Stimulated activated memory B cell treated with anti-CD40 and anti-IgM and Interleukin-4, amounts not matched to agents 10 μg/mL and 1 μg/mL and 100 μg/mL, for 72 hours (primary cell): ENCODE measurements around the gene SCUBE1.

Experiments used
- ATAC-seq: fragments of 150-1000 bp; cut with Tn5 transposase; 2 replicates; pipeline ENCODE4 v1.10.0; 2021
- H3K27ac Mint-ChIP-seq: one replicate; pipeline ENCODE4 v1.8.0; 2022; ENCODE audit warnings: mild to moderate bottlenecking, mixed read lengths
- H3K27me3 Mint-ChIP-seq: one replicate; pipeline ENCODE4 v1.8.0; 2022; ENCODE audit warnings: mixed read lengths
- H3K36me3 Mint-ChIP-seq: one replicate; pipeline ENCODE4 v1.8.0; 2022; ENCODE audit warnings: mixed read lengths
- H3K4me1 Mint-ChIP-seq: one replicate; pipeline ENCODE4 v1.8.0; 2022; ENCODE audit warnings: mixed read lengths
- H3K4me3 Mint-ChIP-seq: one replicate; pipeline ENCODE4 v1.8.0; 2022; ENCODE audit warnings: mild to moderate bottlenecking, moderate library complexity, mixed read lengths
- H3K9me3 Mint-ChIP-seq: one replicate; pipeline ENCODE4 v1.8.0; 2022; ENCODE audit warnings: mixed read lengths

Gene SCUBE1

GRCh38 chr22:43157874-43158546, 185.2 kb downstream of the SCUBE1 start:
- Mint-ChIP-seq H3K4me1 (peaks cover 35% of the 10 kb centered on the region), H3K9me3 (no peaks in the 10 kb centered on the region), H3K27ac (no peak overlapping the region), H3K27me3 (peaks cover 4% of the 10 kb centered on the region), H3K4me3 (no peak overlapping the region), H3K36me3 (peaks cover 5% of the 10 kb centered on the region)
- ATAC-seq: no peak

- Mint-ChIP-seq H3K27me3 (peaks cover 9% of the 10 kb centered on the region), H3K27ac (no peak overlapping the region), H3K4me1 (peaks cover 42% of the 10 kb centered on the region), H3K36me3 (no peaks in the 10 kb centered on the region), H3K4me3 (peak overlapping the region; percentile 41), H3K9me3 (no peaks in the 10 kb centered on the region)
- no peak for ATAC-seq
Measured at GRCh38 chr22:43156413-43156812, 186.8 kb downstream of the SCUBE1 start.

GRCh38 chr22:43155789-43156188, 187.4 kb downstream of the SCUBE1 start:
- ATAC-seq: peak; percentile 9
- H3K9me3 Mint-ChIP-seq: no peaks in the 10 kb centered on the region
- H3K4me3 Mint-ChIP-seq: peak overlapping the region; percentile 41
- H3K27ac Mint-ChIP-seq: no peak overlapping the region
- peaks cover 48% of the 10 kb centered on the region for H3K4me1 Mint-ChIP-seq
- H3K27me3 Mint-ChIP-seq: peaks cover 9% of the 10 kb centered on the region
- H3K36me3 Mint-ChIP-seq: no peaks in the 10 kb centered on the region

- Mint-ChIP-seq H3K9me3 (no peaks in the 10 kb centered on the region), H3K27ac (peak overlapping the region; percentile 46), H3K4me1 (peaks cover 53% of the 10 kb centered on the region), H3K36me3 (no peaks in the 10 kb centered on the region), H3K27me3 (peaks cover 9% of the 10 kb centered on the region), H3K4me3 (no peak overlapping the region)
- ATAC-seq: no peak
Measured at GRCh38 chr22:43154887-43155536, 188.2 kb downstream of the SCUBE1 start.

GRCh38 chr22:43153899-43154298, 189.3 kb downstream of the SCUBE1 start:
- Mint-ChIP-seq H3K27ac (no peak overlapping the region), H3K27me3 (peaks cover 9% of the 10 kb centered on the region), H3K36me3 (no peaks in the 10 kb centered on the region), H3K4me3 (peak overlapping the region; percentile 43), H3K9me3 (no peaks in the 10 kb centered on the region), H3K4me1 (peaks cover 55% of the 10 kb centered on the region)
- peak; percentile 25 for ATAC-seq

- H3K27ac Mint-ChIP-seq: peak overlapping the region; percentile 29
- peaks cover 68% of the 10 kb centered on the region for H3K4me1 Mint-ChIP-seq
- no peaks in the 10 kb centered on the region for H3K36me3 Mint-ChIP-seq
- H3K4me3 Mint-ChIP-seq: peak overlapping the region; percentile 77
- H3K27me3 Mint-ChIP-seq: peaks cover 9% of the 10 kb centered on the region
- no peaks in the 10 kb centered on the region for H3K9me3 Mint-ChIP-seq
- peak; percentile 69 for ATAC-seq
Measured at GRCh38 chr22:43152357-43153071, 190.7 kb downstream of the SCUBE1 start.

- Mint-ChIP-seq H3K27me3 (peaks cover 9% of the 10 kb centered on the region), H3K27ac (peak overlapping the region; percentile 29)
Measured at GRCh38 chr22:43152003-43152356, 191.2 kb downstream of the SCUBE1 start.

GRCh38 chr22:43151251-43152002, 191.7 kb downstream of the SCUBE1 start, which contains the start of gene TSPO:
Gene TSPO, plus strand, starts transcription at chr22:43151559. Its CDS starts 7,680 bp downstream, at chr22:43159239.
- H3K4me1 Mint-ChIP-seq: peaks cover 78% of the 10 kb centered on the region
- peak; percentile 70 for ATAC-seq
- H3K36me3 Mint-ChIP-seq: no peaks in the 10 kb centered on the region
- H3K4me3 Mint-ChIP-seq: peak within 1 kb of the TSS; percentile 80
- no peaks in the 10 kb centered on the region for H3K9me3 Mint-ChIP-seq
- H3K27me3 Mint-ChIP-seq: peaks cover 9% of the 10 kb centered on the region
- peak within 1 kb of the TSS; percentile 29 for H3K27ac Mint-ChIP-seq

More at GRCh38 chr22:43152003-43152356, 191.2 kb downstream of the SCUBE1 start:
- H3K4me1 Mint-ChIP-seq: peaks cover 74% of the 10 kb centered on the region
- no peaks in the 10 kb centered on the region for H3K36me3 Mint-ChIP-seq
- H3K9me3 Mint-ChIP-seq: no peaks in the 10 kb centered on the region
- peak overlapping the region; percentile 77 for H3K4me3 Mint-ChIP-seq
- ATAC-seq: peak; percentile 10

- H3K27ac Mint-ChIP-seq: peak overlapping the region; percentile 29
- H3K36me3 Mint-ChIP-seq: no peaks in the 10 kb centered on the region
- H3K9me3 Mint-ChIP-seq: no peaks in the 10 kb centered on the region
- ATAC-seq: no peak
- H3K27me3 Mint-ChIP-seq: peaks cover 9% of the 10 kb centered on the region
- peaks cover 78% of the 10 kb centered on the region for H3K4me1 Mint-ChIP-seq
- peak overlapping the region; percentile 80 for H3K4me3 Mint-ChIP-seq
Measured at GRCh38 chr22:43150731-43151206, 192.4 kb downstream of the SCUBE1 start.

- H3K4me3 Mint-ChIP-seq: no peak overlapping the region
- H3K36me3 Mint-ChIP-seq: no peaks in the 10 kb centered on the region
Measured at GRCh38 chr22:43148581-43148980, 194.6 kb downstream of the SCUBE1 start.

GRCh38 chr22:43147821-43148220, 195.4 kb downstream of the SCUBE1 start:
- Mint-ChIP-seq H3K27ac (peak overlapping the region; percentile 40), H3K27me3 (peaks cover 3% of the 10 kb centered on the region), H3K4me3 (no peak overlapping the region), H3K4me1 (peaks cover 65% of the 10 kb centered on the region), H3K9me3 (no peaks in the 10 kb centered on the region), H3K36me3 (no peaks in the 10 kb centered on the region)
- ATAC-seq: no peak

More at GRCh38 chr22:43148581-43148980, 194.6 kb downstream of the SCUBE1 start:
- Mint-ChIP-seq H3K9me3 (no peaks in the 10 kb centered on the region), H3K27ac (peak overlapping the region; percentile 40), H3K27me3 (peaks cover 9% of the 10 kb centered on the region), H3K4me1 (peaks cover 63% of the 10 kb centered on the region)
- ATAC-seq: no peak
